Fibroblast of mammary gland (primary cell): ENCODE data around the gene ADAMTS19.

Experiments
- DNase-seq: peaks from one replicate; pipeline ENCODE4 v3.0.0-alpha.2; 2010; ENCODE audit warnings: low read depth
- H3K4me3 ChIP-seq: 2 replicates; pipeline ENCODE4 v1.5.1; 2011; ENCODE audit warnings: low read depth, mild to moderate bottlenecking, low read length, moderate library complexity; ENCODE audit not compliant: control insufficient read depth
- CTCF ChIP-seq: conservative IDR thresholded peaks from 2 replicates; pipeline ENCODE4 v1.5.1; 2011; ENCODE audit warnings: low read depth, low read length, inconsistent platforms; ENCODE audit not compliant: control insufficient read depth, insufficient read depth

The ADAMTS19 gene

DNA sequence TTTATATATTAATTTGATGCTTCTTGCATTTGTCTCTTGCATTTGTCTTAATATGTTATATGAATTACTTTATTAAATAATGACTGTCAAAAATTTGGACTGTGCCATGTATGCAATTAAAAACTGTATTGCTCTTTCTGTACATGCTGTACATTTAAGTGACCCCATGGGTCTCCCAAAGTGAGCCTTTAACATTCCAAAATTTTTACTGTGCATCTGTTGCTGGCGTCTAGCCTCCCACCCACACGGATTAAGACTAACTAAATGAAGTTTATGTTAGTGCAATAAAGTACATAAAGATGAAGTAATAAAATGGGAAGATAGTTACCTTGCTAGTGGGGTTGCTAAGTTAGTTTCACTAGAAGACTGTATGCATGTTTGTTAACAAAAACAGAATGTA lies 48.5 kb downstream of the ADAMTS19 start:
- TF ChIP-seq CTCF = no peak

DNA sequence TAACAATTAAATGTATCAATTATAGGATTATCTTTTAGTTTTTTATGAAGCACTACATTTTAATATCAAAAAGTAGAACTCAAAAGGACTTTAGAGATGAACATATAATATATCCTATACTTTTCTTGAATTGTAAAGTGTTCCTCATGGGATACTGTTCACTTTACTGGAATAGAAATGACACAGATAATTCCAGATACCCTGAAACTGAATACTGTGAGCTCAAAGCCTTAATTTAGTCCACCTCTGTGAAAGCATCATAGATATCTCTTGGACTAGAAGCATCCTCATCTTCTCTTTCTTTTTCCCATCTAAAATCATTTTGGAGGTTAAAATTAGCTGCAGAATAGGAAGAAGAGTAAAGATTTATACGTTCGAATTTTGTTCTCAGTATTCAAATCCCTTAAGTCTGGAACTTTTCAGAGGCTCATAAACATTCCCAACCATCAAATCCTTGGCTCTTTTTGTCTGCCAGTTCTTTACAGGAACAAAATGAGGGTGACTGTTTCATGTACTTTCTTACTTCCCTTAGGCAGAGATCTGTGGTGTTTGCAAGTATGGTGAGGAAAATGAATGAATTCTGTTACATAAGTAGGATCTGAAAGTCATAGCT lies 49.4 kb downstream of the ADAMTS19 start:
- TF ChIP-seq CTCF = no peak
- DNase-seq = no peak
- H3K4me3 ChIP-seq = no peak overlapping the region

More for the DNA sequence above, 48.5 kb downstream of the ADAMTS19 start:
- no peak overlapping the region for H3K4me3 ChIP-seq
- no peak for DNase-seq

DNA sequence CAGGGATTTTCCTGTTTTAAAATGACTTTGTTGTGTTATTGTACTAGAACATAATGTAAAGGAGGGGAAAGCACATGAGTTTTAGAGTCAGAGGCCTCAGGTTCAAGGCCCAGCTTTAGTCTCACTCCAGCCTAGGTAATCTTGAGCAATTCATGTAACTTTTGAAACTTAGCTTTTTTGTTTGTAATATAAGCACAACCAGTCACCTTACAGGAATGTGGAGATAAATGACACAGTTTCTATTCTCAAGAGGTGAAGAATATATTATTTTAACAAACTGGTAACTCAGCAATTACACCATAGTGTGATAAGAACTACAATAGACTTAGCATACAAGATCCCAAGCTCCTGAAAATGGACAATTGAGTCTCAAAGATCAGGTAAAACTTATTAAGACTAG lies 51.2 kb downstream of the ADAMTS19 start:
- TF ChIP-seq CTCF = no peak
- peak; percentile 17 for DNase-seq
- H3K4me3 ChIP-seq = no peak overlapping the region

GRCh38 chr5:129541051-129541450 lies 81.0 kb downstream of the ADAMTS19 start:
- H3K4me3 ChIP-seq = no peak overlapping the region
- no peak for DNase-seq
- no peak for TF ChIP-seq CTCF

DNA sequence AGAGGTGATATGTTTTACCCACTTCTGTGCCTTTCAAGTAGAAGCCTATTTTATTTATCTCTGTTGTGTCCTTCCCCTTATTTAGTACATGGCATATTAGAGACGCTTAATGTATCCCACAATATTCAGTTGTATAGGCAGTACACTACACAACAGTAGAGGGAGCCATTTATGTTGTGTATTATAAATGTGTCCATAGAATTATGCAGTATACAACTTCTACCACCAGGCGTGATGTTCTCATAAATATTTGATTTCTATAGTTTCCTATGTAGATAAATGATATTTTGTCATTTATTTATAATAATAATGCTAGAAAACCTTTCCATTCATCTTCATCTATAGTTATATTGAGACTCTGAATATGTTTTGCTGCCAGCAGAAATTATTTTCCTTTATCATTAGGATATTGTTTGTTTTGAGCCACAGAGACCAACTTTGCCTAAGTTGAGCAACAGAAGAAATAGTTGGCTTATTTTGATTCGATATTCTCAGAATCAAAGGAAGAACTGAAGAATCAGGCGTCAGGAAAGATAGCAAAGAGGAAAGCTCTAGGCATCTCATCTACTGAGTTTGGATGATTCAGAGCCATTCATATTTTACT lies 81.7 kb downstream of the ADAMTS19 start:
- peak; percentile 61 for TF ChIP-seq CTCF
- DNase-seq = peak; percentile 63
- no peak overlapping the region for H3K4me3 ChIP-seq

GRCh38 chr5:129547137-129547536 lies 87.0 kb downstream of the ADAMTS19 start:
- no peak for TF ChIP-seq CTCF
- no peak overlapping the region for H3K4me3 ChIP-seq
- no peak for DNase-seq
